Uterus (tissue), 2 donors: ENCODE measurements around the gene TOGARAM1.

ENCODE experiments used
- POLR2A ChIP-seq, 2 donors: fragments of 450-650 bp; IDR thresholded peaks; one replicate each; pipeline ENCODE4 v1.6.1; 2016; ENCODE audit warnings: antibody characterized with exemption in 2 of 2, mild to moderate bottlenecking in 1 of 2, moderate library complexity in 1 of 2
- TF ChIP-seq, protein P1 (sequence below), 4 experiments: fragments of 200-600 bp in 2 of 4; fragments of 450-650 bp in 2 of 4; sonication (generic) in 2 of 4; IDR thresholded peaks; one replicate each; pipeline ENCODE4 v1.5.1; 2016 to 2019; ENCODE audit warnings: antibody characterized with exemption in 4 of 4, mild to moderate bottlenecking in 2 of 4, moderate library complexity in 1 of 4

- TF ChIP-seq, protein P1, sequence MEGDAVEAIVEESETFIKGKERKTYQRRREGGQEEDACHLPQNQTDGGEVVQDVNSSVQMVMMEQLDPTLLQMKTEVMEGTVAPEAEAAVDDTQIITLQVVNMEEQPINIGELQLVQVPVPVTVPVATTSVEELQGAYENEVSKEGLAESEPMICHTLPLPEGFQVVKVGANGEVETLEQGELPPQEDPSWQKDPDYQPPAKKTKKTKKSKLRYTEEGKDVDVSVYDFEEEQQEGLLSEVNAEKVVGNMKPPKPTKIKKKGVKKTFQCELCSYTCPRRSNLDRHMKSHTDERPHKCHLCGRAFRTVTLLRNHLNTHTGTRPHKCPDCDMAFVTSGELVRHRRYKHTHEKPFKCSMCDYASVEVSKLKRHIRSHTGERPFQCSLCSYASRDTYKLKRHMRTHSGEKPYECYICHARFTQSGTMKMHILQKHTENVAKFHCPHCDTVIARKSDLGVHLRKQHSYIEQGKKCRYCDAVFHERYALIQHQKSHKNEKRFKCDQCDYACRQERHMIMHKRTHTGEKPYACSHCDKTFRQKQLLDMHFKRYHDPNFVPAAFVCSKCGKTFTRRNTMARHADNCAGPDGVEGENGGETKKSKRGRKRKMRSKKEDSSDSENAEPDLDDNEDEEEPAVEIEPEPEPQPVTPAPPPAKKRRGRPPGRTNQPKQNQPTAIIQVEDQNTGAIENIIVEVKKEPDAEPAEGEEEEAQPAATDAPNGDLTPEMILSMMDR (IDR thresholded peaks at IDR 0.05), result no peak
- TF ChIP-seq POLR2A (IDR thresholded peaks at IDR 0.05), result no peak
These were observed 86.4 kb downstream of the TOGARAM1 start for GRCh38 chr14:45048385-45048784.
